GM12801 (cell line): Measurements from ENCODE around the gene TENT4A.

Experiments
- CTCF ChIP-seq: IDR thresholded peaks from one replicate; pipeline ENCODE4 v1.5.1; 2011; ENCODE audit warnings: control low read depth; ENCODE audit not compliant: insufficient read length; ENCODE audit errors: extremely low read depth

The TENT4A gene

GRCh38 chr5:6705959-6706358 lies 7.3 kb upstream of the TENT4A start:
- no peak for TF ChIP-seq CTCF

GRCh38 chr5:6707852-6708251 lies 5.4 kb upstream of the TENT4A start:
- TF ChIP-seq CTCF: no peak

GRCh38 chr5:6708814-6709213 lies 4.4 kb upstream of the TENT4A start:
- TF ChIP-seq CTCF: no peak

- no peak for TF ChIP-seq CTCF
These were observed 3.2 kb upstream of the TENT4A start for GRCh38 chr5:6710070-6710469.

GRCh38 chr5:6710551-6711318 lies 2.5 kb upstream of the TENT4A start:
- TF ChIP-seq CTCF: no peak

GRCh38 chr5:6711409-6712141 lies 1.7 kb upstream of the TENT4A start:
- TF ChIP-seq CTCF: no peak

GRCh38 chr5:6712142-6712576 lies 1.1 kb upstream of the TENT4A start:
- TF ChIP-seq CTCF: no peak
